Transverse colon (tissue), 4 donors: ENCODE measurements around the gene SYT10.

ENCODE experiments used
- CTCF ChIP-seq, 5 experiments: fragments of 200-600 bp in 3 of 5; fragments of 450-650 bp in 2 of 5; sonication (generic) in 3 of 5; IDR thresholded peaks; 1 replicate in 2 of 5; 2 replicates in 3 of 5; pipeline ENCODE4 v1.5.1; 2016 to 2017; ENCODE audit warnings: antibody characterized with exemption in 5 of 5, inconsistent platforms in 3 of 5, mild to moderate bottlenecking in 2 of 5, moderate library complexity in 1 of 5
- EP300 ChIP-seq: sonication (generic); formaldehyde crosslinking; IDR thresholded peaks from one replicate; pipeline ENCODE4 v1.6.1; 2017; ENCODE audit warnings: antibody characterized with exemption, low read depth
- POLR2A ChIP-seq: fragments of 450-650 bp; IDR thresholded peaks from one replicate; pipeline ENCODE4 v1.6.1; 2016; ENCODE audit warnings: antibody characterized with exemption, mild to moderate bottlenecking, moderate library complexity
- POLR2AphosphoS5 ChIP-seq, 3 donors: sonication (generic); formaldehyde crosslinking; IDR thresholded peaks; one replicate each; pipeline ENCODE4 v1.6.1; 2016; ENCODE audit warnings: antibody characterized with exemption in 3 of 3

GRCh38 chr12:33450480-33450879, 10.9 kb upstream of the SYT10 start:
- no peak for TF ChIP-seq CTCF (IDR thresholded peaks at IDR 0.05)
- TF ChIP-seq EP300 = no peak
- no peak for TF ChIP-seq POLR2A
- TF ChIP-seq POLR2AphosphoS5 (IDR thresholded peaks at IDR 0.05) = no peak
